ENCODE results near the gene MTG1.

- no peak for TF ChIP-seq CTCF (IDR thresholded peaks at IDR 0.05)
- TF ChIP-seq POLR2AphosphoS5 (IDR thresholded peaks at IDR 0.05; ENCODE audit: insufficient read depth in 1 of 2, low read depth in 1 of 2) = no peak
- TF ChIP-seq POLR2A (IDR thresholded peaks at IDR 0.05) = no peak
These were observed 73.4 kb downstream of the MTG1 start for GRCh38 chr10:133467286-133467911.
